PC-9 (cell line): ENCODE results near the gene FAM217A. TPM values are rescaled to one million over a fixed set of nuclear protein-coding genes. Genes with fewer than 3 reads are reported as not detected.

Experiments used
- BruUV-seq: library from RNA; stranded (reverse); fragments of 400-500 nt; replicated peaks from 2 replicates; lab custom pipeline; 2021; lab: Mats Ljungman, UMichigan
- CTCF ChIA-PET: fragments of 300-600 bp; sonication (Branson Sonifier 250); formaldehyde crosslinking; loops from one replicate; lab custom pipeline; 2022; ENCODE audit warnings: antibody characterized with exemption; lab: Charles Lee
- POLR2A ChIA-PET: fragments of 300-600 bp; sonication (Branson Sonifier 250); formaldehyde crosslinking; loops from one replicate; lab custom pipeline; 2022; ENCODE audit warnings: antibody characterized with exemption; ENCODE audit not compliant: unreplicated experiment; lab: Charles Lee
- DNase-seq, 2 experiments: peaks; one replicate each; pipeline versions ENCODE4 v3.0.0 to v3.0.0-alpha.2; 2015 to 2022; ENCODE audit warnings: mixed read lengths in 1 of 2
- H2AFZ ChIP-seq: fragments of 200-600 bp; sonication (generic); 2 replicates; pipeline ENCODE4 v1.8.1; 2017; ENCODE audit warnings: antibody characterized with exemption
- H3F3A ChIP-seq: fragments of 200-600 bp; sonication (generic); 2 replicates; pipeline ENCODE4 v1.8.1; 2017; ENCODE audit warnings: antibody characterized with exemption, mild to moderate bottlenecking, low read depth; ENCODE audit not compliant: insufficient read depth
- H3K27ac ChIP-seq: fragments of 200-600 bp; sonication (generic); 2 replicates; pipeline ENCODE4 v1.6.1; 2016; ENCODE audit warnings: mixed run types
- H3K27me3 ChIP-seq: fragments of 200-600 bp; sonication (generic); 2 replicates; pipeline ENCODE4 v1.6.1; 2016; ENCODE audit warnings: low read depth, mixed run types; ENCODE audit not compliant: insufficient read depth
- H3K36me3 ChIP-seq: fragments of 200-600 bp; sonication (generic); 2 replicates; pipeline ENCODE4 v1.6.1; 2016; ENCODE audit warnings: low read depth, mixed run types
- H3K4me1 ChIP-seq: fragments of 200-600 bp; sonication (generic); replicated peaks from 2 replicates; pipeline ENCODE4 v1.6.1; 2016; ENCODE audit warnings: mixed run types; ENCODE audit not compliant: insufficient read depth
- H3K4me2 ChIP-seq: fragments of 200-600 bp; sonication (generic); 2 replicates; pipeline ENCODE4 v1.6.1; 2017; ENCODE audit warnings: mixed run types
- H3K4me3 ChIP-seq: fragments of 200-600 bp; sonication (generic); 2 replicates; pipeline ENCODE4 v1.6.1; 2016; ENCODE audit warnings: mixed run types
- H3K79me2 ChIP-seq: fragments of 200-600 bp; sonication (generic); 2 replicates; pipeline ENCODE4 v1.6.1; 2017; ENCODE audit warnings: low read depth, mixed run types
- H3K9me2 ChIP-seq: fragments of 200-600 bp; sonication (generic); 2 replicates; pipeline ENCODE4 v1.8.1; 2017; ENCODE audit warnings: mild to moderate bottlenecking; ENCODE audit not compliant: insufficient read depth
- H3K9me3 ChIP-seq: fragments of 200-600 bp; sonication (generic); 2 replicates; pipeline ENCODE4 v1.8.1; 2016; ENCODE audit warnings: low read depth; ENCODE audit not compliant: insufficient read depth
- H4K20me1 ChIP-seq: fragments of 200-600 bp; sonication (generic); 2 replicates; pipeline ENCODE4 v1.8.1; 2017; ENCODE audit not compliant: insufficient read depth
- CTCF ChIP-seq: fragments of 200-600 bp; sonication (generic); conservative IDR thresholded peaks from 2 replicates; pipeline ENCODE4 v1.6.1; 2017; ENCODE audit warnings: mixed run types, antibody characterized with exemption, mild to moderate bottlenecking, moderate library complexity
- EZH2 ChIP-seq: fragments of 200-600 bp; sonication (generic); IDR thresholded peaks from 2 replicates; pipeline ENCODE4 v1.8.0; 2017; ENCODE audit warnings: antibody characterized with exemption, low read depth
- intact Hi-C: fragments of 100-400 bp; cut with micrococcal nuclease; formaldehyde crosslinking; loops from one replicate; pipeline ENCODE4 v1.10.0; 2022; ENCODE audit not compliant: unreplicated experiment
- total RNA-seq: library from RNA; stranded (reverse); gene quantifications from 2 replicates; pipeline ENCODE4 v1.2.3, GENCODE V29; 2021

FAM217A gene
- total RNA-seq, 1 experiment from 2014 or later = not detected

- BruUV-seq = no TSS peak
- Histone ChIP-seq H3K36me3 (peaks cover 18% of the 10 kb centered on the region; the same call in 1 of the 2 replicates), H3K79me2 (no peaks in the 10 kb centered on the region)
These were observed 37.5 kb downstream of the FAM217A start for GRCh38 chr6:4041480-4041879.

GRCh38 chr6:4039348-4039747 lies 39.6 kb downstream of the FAM217A start:
- Histone ChIP-seq H2AFZ (no peak overlapping the region), H3K79me2 (peaks cover 11% of the 10 kb centered on the region), H3F3A (no peaks in the 10 kb centered on the region), H3K36me3 (peaks cover 18% of the 10 kb centered on the region; the same call in 1 of the 2 replicates), H3K4me1 (no peaks in the 10 kb centered on the region), H4K20me1 (peaks cover 10% of the 10 kb centered on the region; the same call in 1 of the 2 replicates), H3K9me3 (no peaks in the 10 kb centered on the region), H3K27ac (no peak overlapping the region), H3K4me3 (no peak overlapping the region), H3K9me2 (no peaks in the 10 kb centered on the region), H3K4me2 (no peak overlapping the region), H3K27me3 (no peaks in the 10 kb centered on the region)
- TF ChIP-seq EZH2 = no peak
- no peak for TF ChIP-seq CTCF
- no peak for DNase-seq
- BruUV-seq = no TSS peak
- POLR2A ChIA-PET = no interaction called here
- intact Hi-C loops = no loop called here
- CTCF ChIA-PET = no interaction called here

More at GRCh38 chr6:4041480-4041879, 37.5 kb downstream of the FAM217A start:
- Histone ChIP-seq H3K4me2 (no peak overlapping the region), H3K27me3 (no peaks in the 10 kb centered on the region), H3K4me1 (no peaks in the 10 kb centered on the region), H3K4me3 (no peak overlapping the region), H4K20me1 (0 out of 2 replicates have a peak, but pooled peaks cover 7% of the 10 kb centered on the region), H3K27ac (no peak overlapping the region), H3F3A (no peaks in the 10 kb centered on the region; the same call in 1 of the 2 replicates), H3K9me3 (no peaks in the 10 kb centered on the region), H2AFZ (no peak overlapping the region), H3K9me2 (no peaks in the 10 kb centered on the region)
- POLR2A ChIA-PET = no interaction called here
- intact Hi-C loops = no loop called here
- DNase-seq = no peak
- CTCF ChIA-PET = no interaction called here
- TF ChIP-seq CTCF (no peak), EZH2 (no peak)

GRCh38 chr6:4036581-4036980 lies 42.4 kb downstream of the FAM217A start:
- Histone ChIP-seq H4K20me1 (peaks cover 13% of the 10 kb centered on the region), H3F3A (no peaks in the 10 kb centered on the region), H2AFZ (no peak overlapping the region), H3K9me3 (no peaks in the 10 kb centered on the region), H3K27ac (no peak overlapping the region), H3K36me3 (peaks cover 13% of the 10 kb centered on the region; the same call in 1 of the 2 replicates), H3K4me2 (no peak overlapping the region), H3K4me3 (no peak overlapping the region), H3K79me2 (peaks cover 37% of the 10 kb centered on the region), H3K9me2 (no peaks in the 10 kb centered on the region), H3K27me3 (no peaks in the 10 kb centered on the region), H3K4me1 (no peaks in the 10 kb centered on the region)
- POLR2A ChIA-PET = no interaction called here
- CTCF ChIA-PET = no interaction called here
- BruUV-seq = no TSS peak
- TF ChIP-seq CTCF (no peak), EZH2 (no peak)
- intact Hi-C loops = no loop called here
- DNase-seq = no peak
